HG03175 (cell line): ENCODE data around the gene EZH1.

Source experiments
- ATAC-seq: cut with Tn5 transposase; IDR thresholded peaks from one replicate; pipeline ENCODE4 v1.9.1; 2021; ENCODE audit warnings: mild to moderate bottlenecking, moderate library complexity; ENCODE audit not compliant: unreplicated experiment

The EZH1 gene

DNA sequence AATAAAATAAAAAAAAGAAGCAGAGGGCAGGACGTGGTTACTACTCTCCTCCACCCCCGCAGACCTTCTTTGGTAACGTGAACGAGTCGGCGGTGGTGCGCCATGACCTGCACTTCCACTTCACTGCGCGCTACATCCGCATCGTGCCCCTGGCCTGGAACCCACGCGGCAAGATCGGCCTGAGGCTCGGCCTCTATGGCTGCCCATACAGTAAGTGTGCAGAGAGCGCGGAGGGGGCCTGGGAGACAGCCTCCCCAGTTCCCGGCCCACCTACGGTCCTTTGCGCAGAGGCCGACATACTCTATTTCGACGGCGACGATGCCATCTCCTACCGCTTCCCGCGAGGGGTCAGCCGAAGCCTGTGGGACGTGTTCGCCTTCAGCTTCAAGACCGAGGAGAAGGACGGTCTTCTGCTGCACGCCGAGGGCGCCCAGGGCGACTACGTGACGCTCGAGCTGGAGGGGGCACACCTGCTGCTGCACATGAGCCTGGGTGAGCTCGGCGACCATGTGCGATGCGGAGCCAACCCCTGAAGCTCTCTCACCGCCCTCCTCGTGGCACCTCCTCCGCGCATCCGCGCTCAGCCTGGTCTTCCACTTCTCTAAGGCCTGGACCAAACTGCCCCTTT, 59.8 kb downstream of the EZH1 start:
- no peak for ATAC-seq

DNA sequence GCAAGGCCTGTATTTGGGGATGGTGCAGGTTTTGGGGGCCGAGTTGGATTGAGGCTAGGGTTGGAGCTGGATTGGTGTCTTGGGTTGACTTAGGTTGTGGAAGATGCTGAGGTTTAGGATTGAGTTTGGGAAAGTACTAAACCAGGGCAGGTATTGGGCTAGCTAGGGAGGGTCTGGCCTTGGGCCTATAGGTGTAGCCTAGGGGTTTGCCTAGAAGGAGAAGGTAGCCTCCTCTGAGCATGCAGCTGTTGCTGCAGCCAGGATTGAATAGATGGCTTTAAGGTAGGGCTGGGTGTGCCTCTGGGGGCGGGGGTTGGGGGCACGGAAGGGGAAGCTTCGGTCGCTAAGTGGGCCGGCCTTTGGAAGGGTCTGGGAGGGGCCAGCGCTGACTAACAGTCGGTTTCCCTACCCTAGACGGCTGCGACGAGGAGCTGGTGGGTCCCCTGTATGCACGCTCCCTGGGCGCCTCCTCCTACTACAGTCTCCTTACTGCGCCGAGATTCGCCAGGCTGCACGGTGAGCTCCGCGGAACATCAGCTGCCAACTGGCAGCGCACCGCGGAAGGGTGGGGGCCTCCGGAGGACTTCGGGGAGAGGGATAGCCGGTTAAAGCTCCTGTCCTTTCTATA, 61.3 kb downstream of the EZH1 start:
- no peak for ATAC-seq

DNA sequence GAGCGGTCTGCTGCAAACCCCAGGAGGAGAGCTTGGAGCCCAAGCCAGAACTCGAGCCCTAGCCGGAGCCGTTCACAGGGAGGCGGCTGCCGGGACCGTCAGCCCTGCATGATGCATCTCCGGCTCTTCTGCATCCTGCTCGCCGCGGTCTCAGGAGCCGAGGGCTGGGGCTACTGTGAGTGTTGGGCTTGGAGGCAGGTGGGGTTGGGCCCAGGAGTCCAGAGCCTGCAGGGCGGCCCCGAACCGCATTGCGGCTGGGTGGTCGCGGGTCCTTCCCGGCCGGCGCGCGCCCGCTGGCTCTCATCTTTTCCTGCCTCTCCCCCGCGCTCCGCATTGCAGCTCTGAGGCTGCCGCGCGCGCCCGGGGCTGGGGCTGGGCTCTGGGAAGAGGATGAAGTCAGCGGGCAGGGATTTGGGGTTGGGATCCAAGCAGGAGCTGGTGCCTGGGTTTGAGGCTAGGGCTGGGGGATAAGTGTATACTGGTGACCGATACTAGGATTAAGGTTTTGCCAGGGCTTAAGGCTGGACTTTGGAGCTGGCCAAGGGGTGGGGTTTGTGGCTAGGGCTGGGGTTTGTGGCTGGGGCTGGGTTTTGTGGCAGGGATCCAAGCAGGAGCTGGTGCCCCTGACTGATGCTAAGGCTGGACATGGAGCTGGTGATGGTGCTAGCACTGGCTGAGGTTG, 62.0 kb downstream of the EZH1 start:
- no peak for ATAC-seq

DNA sequence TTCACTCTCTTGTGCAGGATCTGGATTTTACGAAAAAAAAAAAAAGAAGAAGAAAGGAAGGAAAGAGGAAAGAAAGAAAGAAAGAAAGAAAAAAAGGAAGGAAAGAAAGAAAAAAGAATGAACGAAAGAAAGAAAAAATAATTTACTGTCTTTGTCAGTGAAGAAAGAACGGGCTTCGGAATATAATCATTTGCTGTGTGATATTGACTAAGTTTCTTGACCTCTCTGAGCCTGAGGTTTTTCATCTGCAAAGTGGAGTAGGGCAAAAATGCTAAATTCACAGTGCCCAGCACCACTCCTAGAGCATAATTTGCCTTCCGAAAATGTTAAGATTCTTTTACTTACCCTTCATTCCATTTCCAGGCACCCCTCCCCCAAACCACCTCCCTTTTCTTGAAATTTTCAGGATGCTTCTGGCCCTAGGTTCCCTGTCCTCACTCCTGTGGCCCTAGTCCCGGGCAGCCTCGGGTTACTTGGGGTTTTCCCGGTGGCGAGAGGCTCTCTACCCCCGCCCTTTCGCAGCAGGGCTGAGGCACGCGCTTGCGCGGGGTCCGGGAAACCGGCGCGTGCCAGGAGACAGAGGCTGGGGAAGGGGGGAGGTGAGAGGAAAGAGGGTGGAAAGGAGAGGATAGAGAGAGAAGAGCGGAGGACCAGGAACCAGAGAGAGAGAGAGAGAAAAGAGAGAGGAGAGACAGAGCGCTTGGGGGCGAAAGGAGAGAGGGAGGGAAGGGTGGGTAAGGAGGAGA, 62.7 kb downstream of the EZH1 start, which contains the start of gene CNTNAP1:
Gene CNTNAP1 (plus strand): TSS at position 556 of the 746 bp plus-strand sequence. CDS start 299 bp downstream, outside the sequence.
- no peak for ATAC-seq

DNA sequence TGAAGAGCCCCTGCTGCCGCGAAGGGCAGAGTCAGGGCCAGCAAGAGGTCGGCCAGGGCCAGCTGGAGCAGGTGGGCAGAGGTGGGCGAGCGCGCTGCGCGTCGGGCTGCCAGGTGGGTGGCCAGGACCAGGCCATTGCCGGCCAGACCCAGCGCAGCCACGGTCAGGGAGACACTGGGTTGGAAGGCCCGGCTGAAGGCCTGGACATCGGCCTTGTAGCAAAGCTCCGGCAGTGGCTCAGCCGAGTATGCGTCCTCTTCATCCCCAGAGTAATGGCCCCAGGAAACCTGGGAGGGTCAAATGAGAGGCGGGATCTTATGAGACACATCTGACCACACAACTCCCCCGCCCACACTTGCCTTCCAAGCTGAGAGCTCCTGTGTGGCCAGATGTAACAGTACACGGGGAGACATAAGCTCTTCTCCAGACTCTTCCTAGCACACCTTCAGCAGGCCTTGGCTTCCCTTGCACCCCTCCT, 64.5 kb downstream of the EZH1 start:
- ATAC-seq: no peak

DNA sequence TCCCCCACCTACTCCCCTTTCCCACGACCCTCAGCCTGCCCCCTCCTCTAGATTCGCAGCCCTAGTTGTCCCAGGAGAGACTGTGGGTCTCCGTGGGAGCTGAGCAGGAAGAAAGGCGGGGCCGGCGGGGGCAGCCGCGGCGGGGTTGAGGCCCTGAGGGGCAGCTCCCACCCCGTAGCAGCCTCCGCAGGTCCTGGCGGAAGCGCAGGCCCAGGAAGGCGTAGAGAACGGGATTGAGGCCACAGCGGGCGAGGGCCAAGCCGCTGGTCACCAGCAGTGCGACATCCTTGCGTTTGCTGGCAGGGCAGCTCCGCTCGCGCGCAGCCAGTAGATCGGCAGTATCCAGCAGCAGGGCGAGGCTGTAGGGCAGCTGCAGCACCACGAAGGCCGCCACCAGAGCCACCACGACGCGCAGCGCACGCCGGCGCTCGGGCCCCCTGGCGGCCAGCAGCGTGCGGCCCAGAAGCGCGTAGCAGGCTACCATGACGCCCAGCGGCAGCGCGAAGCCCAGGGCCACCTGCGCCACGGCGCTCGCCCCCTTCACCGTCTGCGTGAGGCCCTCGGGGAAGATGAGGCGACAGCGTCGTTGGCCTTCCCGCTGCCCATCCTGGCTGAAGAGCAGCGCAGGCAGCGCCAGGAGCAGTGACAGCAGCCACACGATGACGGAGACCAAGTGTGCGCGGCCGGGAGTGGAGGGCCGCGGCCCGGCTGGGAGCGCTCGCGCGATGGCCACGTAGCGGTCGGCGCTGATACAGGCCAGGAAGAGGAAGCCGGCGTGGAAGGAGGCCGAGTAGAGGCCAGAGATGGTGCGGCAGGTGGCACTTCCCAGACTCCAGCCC, 65.1 kb downstream of the EZH1 start:
- peak; percentile 22 for ATAC-seq

DNA sequence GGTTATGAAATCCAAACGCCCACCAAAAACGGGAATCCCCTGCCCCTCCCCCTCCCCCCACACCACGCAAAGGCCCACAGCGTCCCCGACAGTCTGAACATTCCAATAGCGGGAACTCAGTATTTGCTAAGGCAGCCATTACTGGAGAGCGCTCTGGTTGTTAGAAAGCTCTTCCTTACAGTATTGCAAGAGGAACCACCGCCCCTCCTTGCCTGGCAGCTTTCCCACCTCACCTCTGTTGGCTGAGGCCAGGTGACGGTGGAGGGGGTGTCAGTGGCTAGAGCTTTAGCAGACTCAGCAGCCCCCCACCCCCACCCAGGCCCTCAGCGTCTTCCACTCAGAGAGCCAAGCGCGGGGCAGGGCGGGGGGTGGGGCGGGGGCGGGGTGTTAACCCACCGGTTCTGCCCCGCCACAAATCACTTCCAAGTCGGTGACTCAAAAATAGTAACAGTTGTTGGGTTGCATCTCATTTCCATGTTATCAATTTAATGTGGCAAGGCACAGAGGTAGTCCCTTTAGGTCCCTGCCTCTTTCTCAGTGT, 65.8 kb downstream of the EZH1 start:
- ATAC-seq: no peak

DNA sequence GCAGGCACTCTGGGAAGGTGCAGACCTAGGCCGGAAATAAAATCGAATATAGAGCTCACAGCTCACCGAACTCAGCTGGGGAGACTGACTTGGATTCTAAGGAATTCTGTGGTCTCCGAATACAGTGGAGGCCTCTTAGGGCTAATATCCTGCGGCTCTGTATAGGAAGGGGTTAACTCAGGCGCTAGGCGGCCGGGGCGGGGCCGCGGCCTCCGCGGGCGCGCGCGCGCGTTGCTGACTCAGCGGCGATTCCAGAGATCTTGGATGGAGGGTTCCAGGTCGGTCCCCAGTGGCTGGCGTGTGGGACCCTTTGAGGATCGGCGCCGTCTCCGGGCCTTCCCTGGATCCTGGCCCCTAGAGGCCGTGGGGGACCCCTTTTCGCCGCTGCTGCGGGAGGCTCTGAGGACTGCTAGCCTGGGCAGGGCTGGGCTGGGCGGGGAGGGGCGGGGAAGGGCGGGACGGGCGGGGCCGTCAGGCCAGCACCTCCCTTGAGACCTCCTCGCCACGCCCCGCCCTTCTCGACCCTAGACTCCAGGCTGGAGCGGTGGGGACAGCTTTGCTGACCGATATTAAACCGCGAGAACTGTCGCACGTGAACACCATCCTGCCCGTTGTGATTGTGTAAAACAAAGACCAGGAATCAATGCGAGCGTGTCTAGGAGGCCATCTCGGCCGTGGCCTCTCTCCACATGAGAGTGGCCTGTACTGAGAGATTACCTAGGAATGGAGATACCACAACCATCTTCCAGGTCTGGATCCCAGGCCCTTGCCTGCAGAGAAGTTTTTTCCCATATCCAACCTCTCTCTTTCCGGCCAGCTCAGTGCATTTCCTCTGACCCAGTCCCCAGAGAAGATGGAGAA, 66.7 kb downstream of the EZH1 start:
- ATAC-seq: no peak

DNA sequence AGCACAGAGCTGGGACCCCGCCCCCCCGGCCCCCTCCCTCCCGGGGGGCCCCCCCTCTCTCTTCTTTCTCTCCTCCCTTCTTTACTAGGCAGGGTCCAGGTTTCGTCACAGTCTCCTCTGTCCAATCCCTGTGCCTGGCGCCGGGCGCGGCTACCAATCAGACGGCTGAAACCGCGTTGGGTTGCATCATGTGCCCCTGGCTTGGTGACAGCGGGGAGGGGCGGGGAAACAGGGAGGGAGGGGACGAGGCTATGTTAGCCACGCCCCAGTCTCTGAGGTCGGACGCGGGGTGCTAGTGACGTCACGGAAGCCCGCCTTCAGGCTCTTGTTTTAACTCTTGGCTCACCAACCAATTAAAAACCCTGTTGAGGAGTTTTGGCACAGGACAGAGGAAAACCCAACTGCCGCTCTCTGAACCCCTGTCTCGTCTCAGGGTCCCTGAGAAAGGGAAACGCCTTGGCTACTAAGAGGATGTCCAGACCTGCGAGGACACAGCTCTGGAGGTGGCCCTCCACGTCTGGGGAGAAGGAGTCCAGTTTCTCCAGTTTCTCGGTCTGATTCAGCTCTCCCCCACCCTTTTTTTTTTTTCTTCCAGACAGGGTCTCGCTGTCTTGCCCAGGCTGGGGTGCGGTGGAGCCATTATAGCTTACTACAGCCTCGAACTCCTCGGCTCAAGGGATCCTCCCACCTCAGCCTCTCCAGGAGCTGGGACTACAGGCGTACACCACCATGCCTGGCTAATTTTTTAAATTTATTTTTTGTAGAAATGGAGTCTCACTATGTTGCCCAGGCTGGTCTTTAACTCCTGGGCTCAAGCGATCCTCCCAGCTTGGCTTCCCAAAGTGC, 67.6 kb downstream of the EZH1 start:
- peak; percentile 67 for ATAC-seq

DNA sequence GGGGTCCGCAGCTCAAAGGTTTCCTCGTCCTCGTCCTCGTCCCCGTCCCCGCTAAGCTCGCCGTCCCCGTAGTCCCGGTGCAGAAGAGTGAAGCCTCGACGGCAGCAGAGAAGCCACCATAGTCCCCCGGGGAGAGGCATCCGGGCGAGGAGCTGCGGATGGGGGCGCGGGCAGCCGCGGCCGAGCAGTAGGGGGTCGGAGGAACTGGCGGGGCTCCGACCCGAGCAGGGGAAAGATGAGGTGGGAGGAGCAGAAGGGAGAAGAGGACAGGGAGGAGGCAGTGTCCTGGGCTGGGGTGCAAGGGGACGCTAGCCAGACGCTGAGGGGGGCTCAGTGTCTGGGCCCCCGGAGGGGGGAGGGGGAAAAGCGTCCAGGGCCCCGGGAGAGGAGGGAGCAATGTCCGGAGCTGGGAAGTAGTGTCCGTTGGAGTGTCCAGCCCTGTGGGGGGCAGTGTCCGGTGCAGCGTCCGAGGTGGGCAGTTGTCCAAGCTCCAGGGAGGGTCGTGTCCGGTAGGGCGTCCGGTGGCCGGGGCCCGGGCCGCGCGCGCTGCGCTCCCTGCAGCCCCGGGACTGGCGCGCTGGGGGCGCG, 68.3 kb downstream of the EZH1 start, which contains the start of gene PLEKHH3:
Gene PLEKHH3 (minus strand): TSS at position 571 of the 588 bp plus-strand sequence. CDS start 431 bp downstream, at position 140.
- no peak for ATAC-seq

DNA sequence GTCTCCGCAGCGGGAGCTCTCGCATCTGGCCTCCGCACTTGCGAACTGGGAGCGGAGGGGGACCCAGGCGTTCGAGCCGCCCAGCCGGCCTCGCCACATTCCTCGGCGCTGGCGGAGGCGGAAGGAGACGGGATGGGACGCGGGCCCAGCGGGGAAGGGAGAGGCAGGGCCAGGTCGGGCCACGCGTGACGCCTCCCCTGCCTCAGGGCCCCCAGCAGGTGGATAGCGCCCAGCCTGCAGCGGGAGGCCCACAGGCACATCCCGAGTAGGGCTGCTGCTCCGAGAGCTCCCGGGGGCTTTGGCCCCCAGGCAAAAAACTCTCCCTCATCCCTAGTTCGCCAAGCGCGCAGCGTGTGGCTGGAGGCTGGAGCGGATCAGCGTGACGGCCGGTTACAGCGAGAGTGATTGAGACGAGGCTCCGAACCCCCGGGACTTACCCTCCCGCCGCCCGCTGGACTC, 68.8 kb downstream of the EZH1 start:
- ATAC-seq: no peak

DNA sequence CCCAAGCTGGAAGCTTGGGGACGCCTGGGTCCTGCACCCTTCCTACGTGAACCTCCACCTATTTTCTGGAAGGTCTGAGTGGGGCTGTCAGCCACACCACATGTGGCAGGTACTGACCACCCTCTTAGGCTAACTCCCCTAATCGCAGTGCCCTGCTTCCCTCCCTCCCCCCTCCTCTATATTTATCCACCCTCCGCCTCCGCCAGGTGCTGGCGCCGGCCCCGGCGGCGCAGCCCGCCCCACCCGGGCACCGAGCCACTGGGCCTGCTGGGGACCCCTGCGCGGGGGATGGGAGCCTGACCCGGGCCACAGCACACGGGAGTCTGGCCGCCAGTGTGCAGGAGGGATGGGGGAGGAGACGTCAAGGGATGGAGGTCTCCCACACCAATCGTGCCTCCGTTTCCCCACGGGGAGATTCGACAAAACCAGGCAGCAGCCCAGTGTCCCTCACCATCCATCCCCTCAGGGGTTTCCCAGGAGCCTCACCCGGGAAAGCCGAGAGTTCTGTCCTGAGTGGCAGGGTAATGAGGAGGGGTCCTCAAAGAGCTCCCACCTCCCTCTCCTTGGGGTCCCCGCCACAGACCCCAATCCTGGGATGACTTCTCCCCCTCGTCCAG, 69.4 kb downstream of the EZH1 start:
- no peak for ATAC-seq

DNA sequence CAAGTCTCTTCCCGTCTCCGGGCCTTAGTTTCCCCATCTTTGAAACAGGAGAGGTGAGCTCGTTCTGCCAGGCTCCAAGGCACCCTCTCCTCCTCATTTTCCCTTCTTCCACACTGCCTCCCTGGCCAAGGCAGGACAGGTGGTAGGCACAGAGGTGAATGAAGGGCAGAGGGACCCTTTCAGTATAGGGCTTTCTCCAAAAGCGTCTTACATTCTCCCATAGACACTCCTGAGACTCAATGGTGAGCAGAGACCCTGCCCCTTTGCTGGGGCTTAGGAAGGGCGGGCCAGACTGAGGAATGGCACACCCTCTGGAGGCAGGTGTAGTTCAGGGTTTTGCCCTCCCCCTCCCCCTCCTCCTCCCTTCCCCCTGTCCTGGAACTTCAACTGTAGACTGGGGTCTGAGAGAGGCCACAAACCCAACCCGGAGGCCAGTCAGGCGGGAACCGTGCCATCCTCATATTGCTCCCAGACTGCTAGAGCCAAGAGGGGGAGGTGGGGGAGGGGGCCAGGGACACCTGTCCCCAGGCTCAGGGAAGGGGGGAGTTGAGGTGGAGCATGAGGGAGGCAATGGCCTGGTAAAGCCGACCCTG, 70.0 kb downstream of the EZH1 start:
- ATAC-seq: no peak

DNA sequence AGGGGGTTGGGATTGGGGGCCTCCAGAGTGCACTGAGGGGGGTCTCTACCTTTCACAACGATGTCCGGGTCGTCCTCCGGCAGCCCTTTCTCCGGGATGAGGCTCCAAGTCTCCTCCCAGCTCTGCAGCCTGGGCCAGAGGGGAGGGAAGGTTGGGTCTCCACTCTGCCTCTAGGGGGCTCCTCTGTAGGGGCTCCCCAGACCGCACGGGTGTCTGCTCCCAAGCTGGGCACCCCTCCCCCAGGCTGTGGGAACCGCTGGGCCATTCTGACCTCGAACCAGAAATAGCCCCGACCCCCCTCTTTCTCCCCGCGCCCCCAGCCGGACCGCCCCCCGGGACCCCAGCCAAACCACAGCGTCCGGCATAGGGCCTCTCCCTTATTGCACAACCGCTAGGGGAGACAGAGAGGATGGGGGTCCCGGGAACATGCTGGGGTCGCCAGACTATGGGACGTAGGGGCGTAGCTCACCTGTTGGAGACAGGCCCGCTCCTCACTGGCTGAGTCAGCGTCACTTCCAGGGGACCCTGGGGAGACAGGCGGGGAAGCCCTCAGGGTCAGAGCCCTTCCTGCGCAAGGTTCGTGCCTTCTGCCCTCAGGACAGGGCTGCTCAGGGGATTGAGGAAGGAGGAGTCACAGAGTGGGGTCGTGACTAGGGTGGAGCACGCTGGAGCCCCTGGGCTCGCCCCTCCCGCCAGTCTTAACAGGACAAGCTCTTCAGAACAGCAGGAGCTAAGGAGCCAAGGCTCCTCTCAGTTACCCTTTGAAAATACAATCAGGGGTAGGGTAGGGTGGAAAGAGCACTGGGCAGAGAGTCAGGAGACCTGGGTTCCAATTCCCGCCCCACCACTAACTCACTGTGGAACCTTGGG, 70.7 kb downstream of the EZH1 start:
- no peak for ATAC-seq

DNA sequence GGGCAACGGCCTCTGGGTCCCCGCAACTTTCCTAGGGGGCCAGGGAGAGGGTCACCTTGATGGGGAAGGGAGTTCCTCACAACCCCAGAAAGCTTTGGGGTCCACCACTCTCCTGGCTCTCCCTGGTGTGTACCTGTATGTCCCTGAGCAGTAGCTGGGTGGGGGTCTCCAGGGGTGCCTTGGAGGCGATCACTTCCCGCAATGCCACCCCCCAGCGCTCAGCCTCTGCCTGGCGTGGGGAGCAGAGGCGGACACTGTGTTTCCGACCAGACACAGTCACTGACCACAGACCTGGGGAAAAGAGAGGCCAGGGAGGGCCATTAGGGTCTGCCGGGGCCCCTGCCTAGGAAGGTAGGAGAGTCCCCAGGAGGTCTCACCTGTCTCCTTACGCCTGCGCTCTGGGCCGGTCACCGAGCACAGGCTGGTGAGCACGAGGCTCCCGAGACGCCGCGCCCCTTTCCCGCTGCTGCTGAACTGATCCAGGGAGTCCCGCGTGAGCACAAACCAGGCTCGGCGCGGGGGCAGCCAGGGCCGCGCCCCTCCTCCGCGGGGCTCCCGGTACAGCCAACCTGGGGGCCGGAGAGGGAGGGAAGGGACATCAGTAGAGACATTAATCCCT, 71.5 kb downstream of the EZH1 start:
- no peak for ATAC-seq

DNA sequence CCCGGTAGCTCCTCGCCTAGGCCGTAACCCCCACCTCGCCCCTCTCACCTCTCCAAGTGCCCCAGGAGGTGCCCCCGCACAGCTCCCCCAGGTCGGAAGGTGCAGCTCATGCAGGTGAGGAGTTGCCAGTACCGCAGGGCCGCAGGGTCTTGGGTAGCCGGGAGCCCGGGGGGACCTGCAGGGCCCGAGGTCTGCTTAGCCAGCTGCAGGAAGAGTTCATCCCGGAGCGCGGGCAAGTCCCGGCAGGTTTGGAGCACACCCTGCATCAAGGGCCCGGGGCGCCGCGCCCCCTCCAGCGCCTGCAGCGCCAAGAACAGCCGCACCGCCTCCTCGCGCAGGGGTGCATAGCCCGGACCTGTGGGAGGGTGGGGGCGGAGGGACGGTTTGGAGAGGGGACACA, 72.8 kb downstream of the EZH1 start:
- ATAC-seq: no peak
